Aorta (tissue), 5 donors: ENCODE data around the gene PNCK. TPM values are rescaled to one million over a fixed set of nuclear protein-coding genes. Genes with fewer than 3 reads are reported as not detected.

ENCODE experiments used
- ATAC-seq: fragments of 200-7000 bp; cut with Tn5 transposase; one replicate; pipeline ENCODE4 v1.9.1; 2022; ENCODE audit warnings: moderate library complexity; ENCODE audit not compliant: low FRiP score
- DNase-seq, 2 donors: peaks; one replicate each; pipeline ENCODE4 v3.0.0-alpha.2; 2020
- H3K27ac ChIP-seq, 2 donors: one replicate each; pipeline ENCODE4 v1.5.1; 2013; ENCODE audit warnings: low read length in 2 of 2, mild to moderate bottlenecking in 2 of 2, moderate library complexity in 2 of 2, control low read depth in 1 of 2, inconsistent platforms in 1 of 2, low read depth in 1 of 2
- H3K27me3 ChIP-seq, 2 donors: one replicate each; pipeline ENCODE4 v1.6.1; 2013; ENCODE audit warnings: control low read depth in 1 of 2, low read length in 1 of 2, mild to moderate bottlenecking in 1 of 2, moderate library complexity in 1 of 2; ENCODE audit not compliant: insufficient read depth in 2 of 2, control insufficient read depth in 1 of 2
- H3K36me3 ChIP-seq, 2 donors: one replicate each; pipeline ENCODE4 v1.6.1; 2013; ENCODE audit warnings: control low read depth in 1 of 2, low read length in 1 of 2, mild to moderate bottlenecking in 1 of 2; ENCODE audit not compliant: insufficient read depth in 2 of 2, control insufficient read depth in 1 of 2
- H3K4me1 ChIP-seq, 2 donors: one replicate each; pipeline ENCODE4 v1.6.1; 2013; ENCODE audit warnings: low read length in 2 of 2, control low read depth in 1 of 2, mild to moderate bottlenecking in 1 of 2, moderate library complexity in 1 of 2; ENCODE audit not compliant: insufficient read depth in 2 of 2, control insufficient read depth in 1 of 2
- H3K4me3 ChIP-seq, 2 donors: one replicate each; pipeline ENCODE4 v1.5.1; 2013; ENCODE audit warnings: low read length in 2 of 2, control low read depth in 1 of 2, mild to moderate bottlenecking in 1 of 2
- H3K9me3 ChIP-seq: one replicate; pipeline ENCODE4 v1.6.1; 2013; ENCODE audit warnings: mild to moderate bottlenecking, low read length; ENCODE audit not compliant: control insufficient read depth
- WGBS, 2 donors: extraction: QIAGEN DNeasy Blood & Tissue Kit; methylation state at CpG; one replicate each; pipeline ENCODE4 v1.1.7; 2013; 5-methylcytosine and 5-hydroxymethylcytosine counted together
- intact Hi-C, 2 donors: fragments of 100-400 bp; cut with DNase I; formaldehyde crosslinking; loops; one replicate each; pipeline versions ENCODE4 v1.14.2 to v1.15.0; 2022
- polyA plus RNA-seq, 2 donors: library from polyadenylated mRNA; stranded (reverse); fragments of 200-250 nt; gene quantifications; one replicate each; pipeline ENCODE4 v1.2.3, GENCODE V29; 2013
- total RNA-seq, 2 donors: library from RNA; stranded (reverse); fragmentation: NEBNext Ultra II Directional; extraction: Animal tissue kit (Norgen Biotek cat#: 25700); gene quantifications; one replicate each; pipeline ENCODE4 v1.2.1, GENCODE V29; 2021
- donor health status: healthy with polysubstance abuse.
- donor health status: Bipolar disorder and iron deficiency.
- donor health status: DM: no; HTN: no; CAD: no.
- donor health status: DM: no; HTN: no; CAD: no.
- donor health status: DM: yes; HTN: yes; CAD: no.

The PNCK gene
- total and polyA plus RNA-seq, 4 donors, result 3.0 to 4.9 (median 4.3) TPM; not detected in 1

DNA sequence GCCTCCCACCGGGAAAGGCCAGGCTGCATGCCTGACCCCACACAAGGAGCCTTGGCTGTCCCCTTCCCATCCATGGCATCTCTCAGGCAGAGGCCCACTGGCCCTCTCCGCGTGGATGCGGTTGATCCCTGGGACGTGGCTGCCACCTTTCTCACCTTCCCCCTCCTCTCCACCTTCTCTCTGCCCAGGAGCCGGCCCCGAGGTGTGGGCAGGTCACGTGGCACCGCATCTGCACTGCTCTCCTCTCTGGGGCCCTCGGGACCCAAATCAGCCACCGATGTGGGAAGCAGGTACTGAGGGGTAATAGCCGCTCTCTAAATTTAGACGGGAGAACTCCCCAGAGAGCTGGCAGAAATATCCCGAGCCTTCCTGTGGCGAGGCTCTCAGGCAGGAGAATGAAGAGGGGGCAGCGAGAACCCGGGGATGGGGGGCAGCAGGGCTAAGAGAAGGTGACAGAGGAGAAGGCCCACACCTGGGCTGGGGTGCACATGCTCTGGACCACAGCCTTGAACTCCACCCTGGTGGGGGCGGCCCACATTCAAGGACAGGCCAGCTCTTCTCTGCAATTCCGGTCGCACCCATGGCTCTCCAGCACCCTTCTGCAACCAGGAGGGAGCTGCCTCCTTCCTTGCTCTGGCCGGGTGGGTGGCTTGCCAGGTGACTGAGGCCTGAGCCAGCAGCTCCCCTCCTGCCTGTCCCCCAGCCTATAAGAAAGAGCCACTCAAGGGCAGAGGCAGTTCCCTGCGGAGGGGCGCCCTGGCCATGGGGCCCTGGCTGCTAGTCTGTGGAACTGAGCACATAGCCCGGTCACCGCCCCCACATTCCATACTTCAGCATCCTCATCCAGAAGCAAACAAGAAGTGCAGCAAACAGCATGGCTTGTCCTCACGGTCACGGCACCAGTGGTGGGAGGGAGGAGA is 36.2 kb downstream of the PNCK start:
- H3K9me3 ChIP-seq, result no peaks in the 10 kb centered on the region
- no peaks in the 10 kb centered on the region for H3K36me3 ChIP-seq
- no peak overlapping the region for H3K4me3 ChIP-seq
- intact Hi-C loops, result no loop called here
- H3K4me1 ChIP-seq, result no peaks in the 10 kb centered on the region
- ATAC-seq (no peak), DNase-seq (peak in 1 of 2 donors; percentile 72)
- no peaks in the 10 kb centered on the region for H3K27me3 ChIP-seq
- WGBS, 2 donors, result 71% methylated on average over 21 to 27 of the region's 27 CpGs
- H3K27ac ChIP-seq, result no peak overlapping the region

GRCh38 chrX:153636716-153637115 is 36.9 kb downstream of the PNCK start:
- WGBS, 2 donors, result 44 to 68% methylated on average over 5 of the region's 5 CpGs
- no peak overlapping the region for H3K27ac ChIP-seq
- intact Hi-C loops, result no loop called here
- no peak for ATAC-seq
- no peaks in the 10 kb centered on the region for H3K36me3 ChIP-seq
- H3K4me3 ChIP-seq, result no peak overlapping the region
- H3K9me3 ChIP-seq, result no peaks in the 10 kb centered on the region
- DNase-seq, result no peak
- H3K4me1 ChIP-seq, result no peaks in the 10 kb centered on the region
- no peaks in the 10 kb centered on the region for H3K27me3 ChIP-seq

- Histone ChIP-seq H3K4me1 (no peaks in the 10 kb centered on the region), H3K4me3 (no peak overlapping the region), H3K27me3 (no peaks in the 10 kb centered on the region), H3K9me3 (no peaks in the 10 kb centered on the region), H3K27ac (no peak overlapping the region), H3K36me3 (no peaks in the 10 kb centered on the region)
- intact Hi-C loops, result no loop called here
- peak; percentile 46 to 53 for DNase-seq
- no peak for ATAC-seq
- 84% methylated on average over 21 of the region's 21 CpGs for WGBS, 2 donors
Measured at GRCh38 chrX:153635788-153636668, 37.6 kb downstream of the PNCK start.

- Histone ChIP-seq H3K27me3 (no peaks in the 10 kb centered on the region), H3K36me3 (no peaks in the 10 kb centered on the region), H3K27ac (no peak overlapping the region), H3K9me3 (no peaks in the 10 kb centered on the region), H3K4me3 (no peak overlapping the region), H3K4me1 (no peaks in the 10 kb centered on the region)
- ATAC-seq, result peak; percentile 12
- 75 to 89% methylated on average over 6 of the region's 6 CpGs for WGBS, 2 donors
- no peak for DNase-seq
- intact Hi-C loops, result no loop called here
Measured at GRCh38 chrX:153635388-153635787, 38.2 kb downstream of the PNCK start.

DNA sequence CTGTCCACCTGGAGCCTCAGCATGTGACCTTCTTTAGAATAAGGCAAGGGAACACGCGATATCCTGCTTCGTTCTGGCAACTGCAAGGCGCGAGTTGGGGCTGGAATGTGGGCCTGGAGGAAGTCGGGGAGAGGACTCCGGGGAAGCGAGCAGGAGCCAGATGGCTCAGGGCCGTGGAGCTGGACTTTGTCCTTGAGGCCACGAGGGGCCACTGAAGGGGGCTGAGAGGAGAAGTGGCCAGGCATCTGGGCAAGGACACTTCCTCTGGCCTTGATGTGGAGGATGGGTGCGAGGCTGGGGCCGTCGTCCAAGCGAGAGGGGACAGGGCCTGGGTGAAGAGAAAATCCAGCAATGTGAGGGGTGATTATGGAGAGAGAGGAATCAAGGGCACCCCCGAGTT is 38.8 kb downstream of the PNCK start:
- WGBS, 2 donors, result 61 to 72% methylated on average over 15 of the region's 15 CpGs
- peak in 1 of 2 donors; percentile 34 for DNase-seq
- no peaks in the 10 kb centered on the region for H3K9me3 ChIP-seq
- no peak overlapping the region for H3K27ac ChIP-seq
- no peaks in the 10 kb centered on the region for H3K4me1 ChIP-seq
- ATAC-seq, result no peak
- intact Hi-C loops, result no loop called here
- H3K4me3 ChIP-seq, result no peak overlapping the region
- no peaks in the 10 kb centered on the region for H3K27me3 ChIP-seq
- no peaks in the 10 kb centered on the region for H3K36me3 ChIP-seq

GRCh38 chrX:153634236-153634635 is 39.4 kb downstream of the PNCK start:
- DNase-seq (no peak), ATAC-seq (no peak)
- intact Hi-C loops, result no loop called here
- H3K4me1 ChIP-seq, result no peaks in the 10 kb centered on the region
- no peak overlapping the region for H3K27ac ChIP-seq
- H3K9me3 ChIP-seq, result no peaks in the 10 kb centered on the region
- 74 to 87% methylated on average over 9 of the region's 9 CpGs for WGBS, 2 donors
- no peaks in the 10 kb centered on the region for H3K27me3 ChIP-seq
- H3K4me3 ChIP-seq, result no peak overlapping the region
- no peaks in the 10 kb centered on the region for H3K36me3 ChIP-seq

GRCh38 chrX:153633607-153634180 is 39.9 kb downstream of the PNCK start:
- ATAC-seq (no peak), DNase-seq (no peak)
- no peaks in the 10 kb centered on the region for H3K9me3 ChIP-seq
- WGBS, 2 donors, result 81 to 83% methylated on average over 14 to 15 of the region's 15 CpGs
- intact Hi-C loops, result no loop called here
- no peak overlapping the region for H3K4me3 ChIP-seq
- H3K36me3 ChIP-seq, result no peaks in the 10 kb centered on the region
- H3K27ac ChIP-seq, result no peak overlapping the region
- no peaks in the 10 kb centered on the region for H3K27me3 ChIP-seq
- H3K4me1 ChIP-seq, result no peaks in the 10 kb centered on the region

DNA sequence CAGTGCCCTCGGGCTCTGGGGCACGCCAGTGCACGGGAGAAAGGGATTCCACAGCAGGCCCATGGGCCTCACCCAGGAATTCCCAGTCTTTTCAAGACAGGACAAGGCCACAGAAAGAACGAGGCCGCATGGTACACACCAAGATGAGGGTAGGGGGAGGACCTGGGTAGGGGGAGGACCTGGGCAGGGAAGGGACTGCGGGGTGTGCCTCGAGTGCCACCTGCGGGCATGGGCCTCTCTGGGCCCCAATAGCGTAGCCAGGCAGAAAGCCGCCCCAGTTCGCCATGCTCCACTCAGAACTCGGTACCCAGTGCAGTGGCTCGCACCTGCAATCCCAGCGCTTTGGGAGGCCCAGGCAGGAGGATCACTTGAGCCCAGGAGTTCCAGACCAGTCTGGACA is 40.6 kb downstream of the PNCK start:
- H3K4me3 ChIP-seq, result no peak overlapping the region
- peak in 1 of 2 donors; percentile 28 for DNase-seq
- intact Hi-C loops, result no loop called here
- no peaks in the 10 kb centered on the region for H3K9me3 ChIP-seq
- no peak for ATAC-seq
- H3K27me3 ChIP-seq, result no peaks in the 10 kb centered on the region
- 93 to 96% methylated on average over 12 to 14 of the region's 14 CpGs for WGBS, 2 donors
- no peak overlapping the region for H3K27ac ChIP-seq
- no peaks in the 10 kb centered on the region for H3K36me3 ChIP-seq
- no peaks in the 10 kb centered on the region for H3K4me1 ChIP-seq
